GM12892 (cell line): ENCODE measurements around the gene KRTAP10-6.

Experiments used
- POLR2A ChIP-seq: IDR thresholded peaks from 2 replicates; pipeline ENCODE4 v1.6.1; 2011; ENCODE audit warnings: low read depth, low read length, control low read depth
- POLR2AphosphoS5 ChIP-seq: IDR thresholded peaks from 2 replicates; pipeline ENCODE4 v1.6.1; 2011; ENCODE audit warnings: low read depth, low read length, control low read depth
- TAF1 ChIP-seq: IDR thresholded peaks from 2 replicates; pipeline ENCODE4 v1.6.1; 2011; ENCODE audit warnings: low read depth, mild to moderate bottlenecking, control low read depth, low read length, borderline replicate concordance

DNA sequence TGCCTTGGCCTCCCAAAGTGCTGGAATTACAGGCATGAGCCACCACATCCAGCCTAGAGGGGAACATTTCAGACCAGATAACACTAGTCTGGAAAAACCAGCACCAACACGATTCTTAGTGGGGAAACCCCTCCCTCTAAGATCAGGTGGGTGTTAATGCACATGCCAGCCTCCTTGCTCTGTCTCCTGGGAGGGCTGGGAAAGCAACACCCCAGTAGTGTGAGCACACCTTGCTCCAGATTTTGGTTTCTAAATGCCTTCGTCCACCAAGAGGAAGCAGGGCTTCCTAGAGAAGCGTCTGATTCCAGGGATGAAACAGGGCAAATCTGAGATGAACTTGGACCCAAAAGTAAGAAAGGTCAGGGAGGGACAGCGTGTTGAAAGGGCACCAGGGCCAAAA lies 21.0 kb downstream of the KRTAP10-6 start:
- TF ChIP-seq POLR2A, result no peak
- no peak for TF ChIP-seq POLR2AphosphoS5
- TF ChIP-seq TAF1, result no peak
